NCI-H1417 (cell line): ENCODE measurements around the gene CCDC157.
"Not testable (repeated sequence)": the region's sequence is repeated elsewhere in the genome, so short reads cannot be mapped to it uniquely, and the experiment has no call there.

Experiments
- DNase-seq, 3 experiments: peaks; one replicate each; lab custom pipeline; 2025; lab: John Stamatoyannopoulos, UW

The CCDC157 gene

DNA sequence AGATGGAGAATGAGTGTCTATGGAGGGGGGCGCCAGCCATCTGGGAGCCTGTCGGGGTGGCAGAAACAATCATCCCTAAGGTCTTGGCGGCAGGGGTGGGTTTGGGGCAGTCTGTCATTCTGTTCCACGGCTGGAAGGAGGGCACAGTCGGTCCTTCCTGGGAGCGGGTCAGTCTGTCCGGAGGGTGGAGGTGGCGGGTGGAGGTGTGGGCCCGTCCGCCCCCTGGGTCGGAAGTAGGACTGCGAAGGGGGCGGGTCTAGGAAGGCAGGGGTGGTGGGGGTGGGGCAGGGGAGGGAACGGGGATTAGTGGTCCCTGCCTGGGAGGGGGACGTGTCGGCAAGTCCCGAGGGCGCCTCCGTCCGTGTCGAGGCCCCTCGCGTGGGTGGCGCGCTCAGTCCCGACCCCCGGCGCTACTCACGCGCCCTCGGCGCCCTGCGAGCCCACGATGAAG, 30.5 kb upstream of the CCDC157 start:
- peak in 1 of 3 experiments; percentile 38 for DNase-seq

DNA sequence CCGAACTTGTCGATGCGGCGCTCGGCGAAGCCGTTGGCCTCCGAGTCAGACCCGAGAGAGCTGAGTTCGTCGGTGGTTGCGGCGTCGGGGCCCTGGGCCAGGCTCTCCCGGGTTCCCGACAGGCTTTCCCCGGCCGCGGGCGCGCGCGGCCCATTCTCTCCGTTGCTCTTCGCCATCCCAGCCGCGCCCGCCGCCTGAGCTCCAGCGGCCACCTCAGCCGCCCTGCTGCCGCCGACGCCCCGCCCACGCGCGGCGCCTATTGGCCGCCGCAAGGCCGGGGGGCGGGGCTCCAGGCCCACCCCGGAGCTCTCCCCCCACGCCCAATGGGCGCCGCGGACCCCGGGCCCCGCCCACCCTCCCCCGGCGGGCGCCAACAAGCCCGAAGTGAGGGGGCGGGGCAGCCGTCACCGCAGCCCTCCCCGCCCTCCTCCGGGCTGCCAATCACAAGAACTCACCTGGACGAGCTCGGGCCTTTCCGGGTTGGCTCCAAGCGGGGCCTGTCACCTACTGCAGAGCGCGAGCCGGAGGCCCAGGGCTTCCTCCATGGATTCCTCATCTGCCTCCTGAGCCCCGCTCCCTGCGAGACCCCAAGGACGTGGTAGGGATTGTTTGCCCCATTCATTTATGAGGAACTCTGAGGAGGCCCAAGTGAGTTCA, 30.0 kb upstream of the CCDC157 start, which contains the start of gene TBC1D10A:
TBC1D10A (minus strand) TSS at position 236 of the 657 bp plus-strand sequence; CDS start at position 176, 60 bp downstream.
- peak; percentile 90 to 92 (median 90) for DNase-seq

DNA sequence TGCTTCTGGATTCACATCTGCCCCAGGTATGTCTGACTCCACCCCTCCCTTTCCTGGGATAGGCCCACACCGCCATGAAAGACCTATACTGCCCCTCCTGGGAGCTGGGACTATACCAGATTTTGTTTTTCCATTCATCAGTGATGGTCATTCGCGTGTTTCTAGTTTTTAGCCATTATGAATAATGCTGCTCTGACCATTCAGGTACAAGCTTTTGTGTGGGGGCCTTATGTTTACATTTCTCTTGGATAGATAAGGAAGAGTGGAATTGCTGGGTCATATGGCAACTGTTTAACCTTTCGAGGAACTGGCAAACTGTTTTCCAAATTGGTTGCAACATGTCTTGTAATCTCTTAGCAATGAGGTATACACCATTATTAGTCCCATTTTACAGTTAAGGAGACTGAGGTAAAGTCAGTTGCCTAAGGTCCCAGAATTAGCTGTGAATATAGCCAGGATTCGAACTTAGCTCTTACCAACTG, 28.9 kb upstream of the CCDC157 start:
- no peak for DNase-seq

DNA sequence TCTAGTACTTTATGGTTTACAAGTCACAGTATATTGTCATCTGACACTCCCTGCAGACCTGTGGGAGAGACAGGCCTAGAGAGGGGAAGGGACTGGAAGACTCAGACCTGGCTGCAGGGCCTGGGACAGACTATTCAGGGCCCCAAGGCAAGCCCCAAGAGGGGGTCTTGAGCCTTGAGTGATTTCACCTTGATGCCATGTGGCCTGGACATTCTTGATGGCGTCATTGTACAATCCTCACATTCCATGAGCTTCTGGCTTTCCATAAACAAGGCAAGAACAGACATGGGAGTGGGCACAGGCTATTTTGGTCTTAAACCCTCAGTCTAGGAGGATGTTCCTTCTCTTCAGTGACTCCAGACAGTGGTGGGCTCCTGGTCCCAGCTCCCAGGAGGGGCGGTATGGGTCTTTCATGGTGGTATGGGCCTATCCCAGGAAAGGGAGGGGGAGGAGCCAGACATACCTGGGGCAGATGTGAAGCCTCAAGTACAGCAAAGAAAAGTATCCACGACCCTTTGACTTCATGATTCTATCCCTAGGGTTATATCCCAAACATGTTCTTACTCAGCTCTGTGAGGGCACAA, 28.2 kb upstream of the CCDC157 start:
- DNase-seq, result no peak

DNA sequence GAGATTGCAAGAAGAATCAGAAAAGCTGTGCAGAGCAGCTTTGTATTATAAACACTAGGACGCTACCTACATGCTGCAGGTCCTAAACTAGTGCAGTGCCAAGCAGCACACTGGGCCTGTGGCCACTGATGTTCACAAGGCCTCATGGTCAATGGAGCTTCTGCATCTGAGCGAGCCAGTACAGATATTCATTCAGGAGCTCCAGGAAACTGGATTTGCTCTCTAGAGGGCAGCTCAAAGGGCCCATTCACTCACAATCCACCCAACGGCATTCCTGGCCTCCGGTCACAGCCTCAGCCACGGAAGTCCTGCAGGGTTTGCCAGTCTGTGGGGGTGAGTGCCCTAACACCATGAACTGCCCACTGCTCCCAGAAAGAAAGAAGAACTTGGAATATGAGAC, 24.3 kb upstream of the CCDC157 start:
- no peak for DNase-seq

DNA sequence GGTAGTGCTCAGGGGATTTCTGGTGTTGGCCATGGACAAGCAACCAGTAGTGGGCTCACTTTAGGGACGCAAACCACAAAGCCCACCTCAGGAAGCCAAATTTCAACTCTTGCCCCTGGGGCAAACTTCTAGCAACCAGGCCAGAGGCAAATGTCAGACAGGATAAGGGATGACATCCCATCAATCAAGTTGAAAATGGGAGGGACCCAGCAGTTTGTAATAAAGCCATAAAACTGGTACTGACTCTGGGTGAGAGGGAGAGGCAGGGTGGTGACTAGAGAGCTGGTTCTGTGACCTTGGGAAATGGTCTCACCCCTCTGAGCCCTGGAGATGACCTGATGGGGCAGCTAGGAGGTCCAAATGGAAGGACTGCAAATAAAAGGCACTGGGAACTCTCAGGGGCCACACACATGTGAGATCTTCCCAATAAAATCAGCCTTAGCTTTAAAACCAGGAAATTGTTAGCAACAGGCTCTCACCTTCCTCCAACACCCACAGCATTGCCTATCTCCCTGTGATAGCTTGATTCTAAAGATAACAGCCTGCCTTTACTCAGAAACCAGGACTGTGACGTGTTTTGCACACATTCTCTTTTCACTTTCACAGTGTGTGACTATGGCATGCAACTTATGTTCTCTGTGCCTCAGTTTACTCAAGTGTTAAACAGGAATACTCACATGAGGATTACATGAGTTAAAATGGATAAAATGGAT, 23.7 kb upstream of the CCDC157 start:
- DNase-seq, result no peak

DNA sequence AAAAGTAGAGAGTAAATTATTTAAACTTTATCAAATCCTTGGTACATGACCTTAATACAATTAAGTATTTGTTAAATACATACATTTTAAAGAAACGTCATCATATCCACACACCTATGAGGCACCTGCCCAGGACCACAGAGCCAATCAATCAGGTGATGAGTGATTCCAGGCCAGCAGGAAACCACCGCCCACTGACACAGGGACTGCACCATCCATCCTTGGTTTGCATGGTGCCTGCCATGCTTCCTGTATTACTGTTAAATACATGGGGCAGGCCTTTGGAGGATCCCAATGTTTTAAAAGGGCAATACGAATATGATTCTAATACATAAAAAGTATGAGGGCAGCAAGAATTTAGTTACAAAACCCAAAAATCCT, 23.1 kb upstream of the CCDC157 start:
- DNase-seq, result no peak

DNA sequence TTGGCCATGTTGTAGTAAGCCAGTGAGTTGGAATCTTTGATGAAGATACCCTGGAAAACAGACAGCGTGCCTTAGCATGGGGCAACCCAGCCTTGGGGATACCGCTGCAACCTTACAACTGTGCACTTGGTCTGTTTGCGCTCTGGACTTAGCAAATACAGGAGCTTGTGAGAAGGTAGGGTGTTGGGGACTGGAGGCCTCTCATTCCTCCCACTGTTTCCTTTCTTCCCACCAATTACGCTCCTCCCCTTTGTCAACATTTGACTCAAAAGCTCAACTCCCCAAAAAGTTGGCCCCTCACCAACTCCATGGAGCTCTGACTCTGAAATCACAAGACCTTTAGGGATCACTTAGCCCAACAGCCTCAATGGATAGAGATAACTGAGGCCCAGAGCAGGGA, 22.2 kb upstream of the CCDC157 start:
- DNase-seq, result no peak

DNA sequence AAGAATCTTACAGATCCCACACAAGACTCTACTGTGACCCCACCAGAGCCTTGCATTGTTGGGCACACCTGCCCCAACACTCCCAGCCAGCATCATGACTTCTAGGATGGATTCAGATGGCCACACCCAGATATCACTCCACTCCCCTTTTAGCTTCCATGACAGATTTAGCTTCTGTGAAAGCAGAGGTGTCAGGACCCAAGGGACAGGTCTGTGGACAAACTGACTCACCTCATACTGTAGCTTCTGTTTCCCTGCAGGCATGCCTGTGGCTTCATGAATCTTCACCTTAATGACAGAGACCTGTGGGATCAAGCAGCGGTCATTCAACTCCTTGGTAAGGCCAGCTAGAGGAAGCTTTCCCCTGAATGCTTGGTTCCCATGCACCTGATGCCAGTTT, 21.6 kb upstream of the CCDC157 start:
- DNase-seq, result no peak

DNA sequence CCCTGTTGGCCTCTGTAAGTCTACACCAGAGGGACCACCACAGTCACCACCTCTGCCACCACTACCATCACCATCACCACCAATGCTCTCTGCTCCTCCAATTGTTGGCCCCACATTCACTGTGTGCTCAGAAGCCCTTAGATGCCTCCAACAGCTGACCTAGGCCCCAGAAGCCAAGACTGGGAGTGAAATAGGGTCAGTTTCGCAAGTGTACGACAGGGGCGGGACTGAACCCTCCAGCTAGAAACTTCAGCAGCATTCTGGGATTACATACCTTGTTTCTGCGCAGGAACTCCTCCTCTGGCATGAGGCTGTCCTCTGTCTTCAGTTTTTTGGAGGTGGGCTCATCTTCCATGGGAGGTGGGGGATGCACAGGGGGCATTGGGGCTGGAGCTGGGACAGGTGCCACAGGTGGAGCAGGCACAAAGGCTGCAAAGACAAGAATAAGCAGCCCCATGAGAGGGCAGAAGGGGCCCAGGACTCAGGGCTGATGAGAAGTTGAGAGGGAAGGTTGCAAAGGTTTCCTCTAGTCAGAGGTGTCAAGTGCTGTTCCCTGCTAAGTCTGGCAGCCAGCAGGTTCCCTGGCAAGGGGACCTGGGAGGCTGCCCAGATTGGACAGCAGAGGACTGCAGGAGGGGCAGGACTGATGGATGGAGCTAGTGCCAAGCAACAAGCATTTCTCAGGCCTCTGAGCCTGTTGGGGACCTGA, 19.9 kb upstream of the CCDC157 start:
- no peak for DNase-seq

DNA sequence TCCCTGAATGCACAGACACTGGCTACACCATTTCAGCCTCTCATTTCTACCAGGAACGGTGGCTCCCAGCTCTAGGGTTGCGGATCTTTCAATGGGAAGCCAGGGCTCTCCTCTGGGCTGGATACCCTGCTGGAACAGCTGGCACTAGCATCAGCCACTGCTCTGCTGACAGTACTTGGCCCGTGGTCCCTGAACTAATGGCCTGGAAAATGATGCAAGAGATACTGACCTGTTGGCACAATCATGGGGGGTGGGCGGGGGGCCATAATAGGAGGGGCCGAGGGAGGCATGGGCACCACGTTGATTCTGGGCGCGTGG, 19.4 kb upstream of the CCDC157 start:
- no peak for DNase-seq

DNA sequence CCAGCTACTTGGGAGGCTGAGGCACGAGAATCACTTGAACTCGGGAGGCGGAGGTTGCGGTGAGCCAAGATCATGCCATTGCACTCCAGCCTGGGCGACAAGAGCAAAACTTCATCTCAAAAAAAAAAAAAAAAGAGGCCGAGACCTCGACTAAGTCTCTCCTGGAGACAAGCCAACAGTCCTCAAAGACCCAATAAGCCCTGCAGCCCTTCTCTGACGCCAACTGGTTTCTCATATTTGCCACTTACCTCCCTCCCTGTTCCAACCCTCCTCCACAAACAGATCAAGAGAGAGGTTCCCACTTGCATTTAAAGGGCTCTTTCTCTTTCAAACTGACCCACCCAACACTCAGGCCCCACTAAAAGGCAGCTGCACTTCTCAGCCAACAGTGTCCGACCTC, 18.5 kb upstream of the CCDC157 start:
- not testable (repeated sequence) for DNase-seq

DNA sequence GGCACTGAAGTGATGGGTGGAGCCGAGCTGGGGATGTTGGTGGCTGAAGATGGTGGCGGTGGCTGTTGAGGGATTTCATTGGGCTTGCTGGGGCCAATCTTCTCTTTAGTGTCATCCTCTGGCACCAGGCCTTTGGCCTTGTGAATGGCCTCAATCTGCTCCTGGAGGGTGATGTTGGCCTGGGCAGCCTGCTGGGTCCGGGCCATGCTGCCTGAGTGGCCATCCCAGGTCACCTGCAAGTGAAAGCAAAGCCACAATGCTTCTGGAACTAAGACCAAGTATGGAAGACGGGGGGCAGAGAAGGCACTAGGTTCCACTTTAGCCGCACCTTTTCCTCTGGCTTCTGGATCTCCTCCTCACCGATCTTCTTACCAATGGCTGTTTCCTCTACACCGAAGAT, 18.0 kb upstream of the CCDC157 start:
- no peak for DNase-seq

DNA sequence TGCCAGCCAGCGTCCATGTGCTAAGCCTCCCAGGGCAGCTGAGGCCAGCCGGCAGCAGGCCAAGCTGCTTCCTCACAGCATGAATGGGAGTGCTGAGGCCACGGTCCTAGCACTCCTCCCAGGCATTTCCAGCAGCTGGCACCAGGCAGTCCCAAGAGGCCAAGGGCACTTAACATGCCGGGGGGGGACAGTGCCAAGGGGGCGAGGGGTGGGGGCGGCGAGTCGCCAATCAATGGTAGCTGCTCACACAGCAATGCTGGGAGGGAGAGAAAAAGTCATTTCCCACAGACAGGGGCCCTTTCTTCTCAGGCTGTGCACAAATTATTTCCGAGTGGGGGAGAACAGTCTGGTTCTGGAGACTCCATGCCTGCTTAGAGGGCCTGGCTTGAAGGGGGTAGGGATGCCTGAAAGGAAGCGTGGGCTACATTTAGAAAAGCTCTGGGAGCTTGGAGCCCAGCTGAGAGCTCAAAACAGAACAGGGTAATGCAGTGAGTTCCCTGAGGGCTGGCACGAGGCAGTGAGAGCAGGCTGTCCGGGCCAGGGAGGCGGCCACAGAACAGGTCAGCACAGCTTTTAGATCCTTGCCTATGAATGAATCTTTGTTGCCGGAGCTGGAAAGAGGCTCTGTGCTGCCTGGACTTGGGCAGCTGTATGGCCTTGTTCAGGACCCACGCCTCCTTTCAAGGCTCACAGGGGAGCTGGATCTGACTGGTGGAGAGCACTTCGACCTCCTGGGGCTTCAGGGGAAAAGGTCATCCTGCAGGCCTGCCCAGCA, 15.7 kb upstream of the CCDC157 start:
- no peak for DNase-seq

DNA sequence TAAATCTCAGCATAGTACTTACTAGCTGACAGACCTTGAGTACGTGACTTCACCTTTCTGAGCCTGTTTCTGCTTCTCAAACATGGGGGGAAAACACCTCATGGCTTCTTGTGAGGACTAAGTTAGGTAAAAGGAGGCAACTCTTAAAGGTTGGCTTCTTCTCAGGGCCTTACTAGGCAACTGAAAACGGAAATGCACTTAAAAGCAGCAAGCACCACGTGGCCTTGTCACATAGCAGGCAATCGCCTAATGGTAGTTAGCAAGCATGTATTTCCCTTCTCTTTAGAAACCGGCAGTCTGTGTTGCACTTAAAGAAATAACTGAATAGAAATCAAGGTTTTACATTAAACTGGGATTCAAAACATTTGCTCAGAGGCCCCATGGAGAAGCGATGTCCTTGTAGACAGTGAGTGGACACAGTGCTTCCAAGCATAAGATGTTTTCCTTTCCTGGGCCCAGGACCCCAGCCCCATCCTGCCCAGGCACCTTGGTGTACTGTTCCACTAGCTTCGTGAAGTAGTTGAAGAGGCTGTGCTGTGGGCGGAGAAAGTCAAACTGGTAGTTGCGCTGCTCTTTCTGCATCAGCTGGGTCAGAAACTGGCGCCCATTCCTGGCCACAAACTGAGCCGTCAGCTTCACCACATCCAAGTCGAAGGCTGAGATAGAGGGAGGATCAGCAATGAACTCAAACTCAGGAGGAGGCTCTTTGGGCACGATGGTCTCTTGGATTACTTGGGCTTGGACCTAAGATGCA, 12.2 kb upstream of the CCDC157 start:
- no peak for DNase-seq

DNA sequence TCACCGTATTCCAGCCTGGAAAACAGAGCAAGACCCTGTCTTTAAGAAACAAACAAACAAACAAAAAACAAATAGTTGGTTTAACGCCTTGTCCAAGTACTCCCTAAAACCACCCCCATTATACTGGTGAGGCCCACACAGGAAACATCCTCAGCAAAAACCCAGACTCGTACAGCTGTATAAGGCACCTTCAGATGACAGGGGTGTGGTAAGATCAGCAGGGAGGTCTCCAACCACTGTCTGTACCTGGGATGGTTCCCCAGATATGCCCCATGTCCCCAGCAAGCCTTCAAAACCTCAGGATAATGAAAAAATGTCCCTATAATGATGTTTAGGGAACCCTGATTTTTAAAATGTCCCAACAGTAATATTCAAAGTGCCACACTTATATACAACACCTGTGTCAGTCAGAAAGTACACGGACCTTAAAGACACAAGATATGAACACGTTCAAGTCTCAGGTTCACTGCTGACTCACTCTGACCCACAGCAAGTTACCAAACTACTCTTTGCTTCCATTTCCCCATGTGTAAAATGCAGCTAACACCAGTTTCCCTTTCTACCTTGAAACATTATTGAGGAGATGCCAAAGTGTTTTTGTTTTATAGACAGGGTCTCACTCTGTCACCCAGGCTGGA, 9.4 kb upstream of the CCDC157 start:
- no peak for DNase-seq

DNA sequence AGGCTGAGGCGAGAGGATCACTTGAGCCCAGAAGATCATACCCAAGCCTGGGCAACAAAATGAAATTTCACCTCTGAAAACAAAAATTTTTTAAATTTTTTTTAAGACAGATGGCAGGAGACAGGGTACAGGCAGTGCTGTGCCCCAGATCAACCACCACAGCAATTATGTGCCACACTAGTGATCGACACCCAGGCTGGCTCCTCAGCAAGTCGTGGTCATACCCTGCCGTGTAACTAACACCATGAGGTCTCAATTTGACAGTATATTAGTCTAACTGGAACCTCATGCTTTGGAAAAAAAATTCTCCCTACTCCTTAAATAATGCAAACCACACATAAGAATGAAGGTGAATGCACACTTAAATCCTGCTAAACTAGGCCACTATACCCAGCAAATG, 8.4 kb upstream of the CCDC157 start:
- DNase-seq, result no peak

DNA sequence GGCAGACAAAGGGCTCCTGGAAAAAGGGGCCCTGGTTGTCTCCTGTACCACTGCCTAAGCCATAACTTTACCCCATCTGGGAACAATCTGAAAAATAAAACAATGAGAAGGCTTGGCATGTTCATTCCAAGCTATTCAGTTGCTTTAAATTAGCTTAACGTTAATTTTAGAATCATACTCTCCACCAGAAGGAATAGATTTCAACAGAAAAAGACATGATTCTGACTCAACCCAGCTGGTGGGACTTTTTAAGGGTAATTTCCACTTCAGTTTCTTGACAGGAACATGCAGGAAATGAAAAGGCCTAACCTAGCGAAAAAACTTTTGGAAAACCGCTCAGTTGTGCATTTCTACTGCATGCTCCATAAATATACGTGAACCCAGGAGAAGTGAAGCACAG, 8.0 kb upstream of the CCDC157 start:
- DNase-seq, result no peak

DNA sequence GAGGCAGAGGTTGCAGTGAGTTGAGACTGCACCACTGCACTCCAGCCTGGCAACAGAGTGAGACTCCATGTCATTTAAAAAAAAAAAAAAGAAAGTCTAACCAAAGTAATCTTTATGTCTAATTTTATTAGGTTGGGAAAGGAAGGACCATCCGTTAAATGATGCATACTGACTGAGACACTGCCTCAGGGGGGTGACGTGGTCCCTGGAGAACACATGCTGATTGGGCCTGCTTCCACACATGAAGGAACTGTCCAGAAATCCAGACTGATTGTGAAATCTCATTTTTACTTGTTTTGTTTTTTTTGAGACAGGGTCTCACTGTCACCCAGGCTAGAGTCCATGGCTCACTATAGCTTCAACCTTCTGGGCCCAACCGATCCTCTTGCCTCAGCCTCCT, 5.6 kb upstream of the CCDC157 start:
- no peak for DNase-seq

DNA sequence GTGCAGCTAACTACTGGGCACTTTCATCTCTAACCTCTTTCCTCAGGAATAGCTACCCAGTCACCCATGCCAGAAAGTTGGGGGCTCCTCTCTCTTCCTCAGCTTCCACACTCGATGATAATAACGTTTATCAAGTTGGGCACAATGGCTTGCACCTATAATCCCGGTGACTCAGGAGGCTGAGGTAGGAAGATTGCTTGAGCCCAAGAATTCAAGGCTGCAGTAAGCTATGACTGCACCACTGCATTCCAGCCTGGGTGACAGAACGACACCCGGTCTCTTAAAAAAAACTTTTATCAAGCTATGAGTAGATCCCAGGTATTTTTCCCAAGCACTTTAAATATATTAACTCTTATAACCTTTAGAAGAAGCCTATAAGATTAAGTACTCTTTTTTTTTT, 2.2 kb upstream of the CCDC157 start:
- DNase-seq, result no peak

DNA sequence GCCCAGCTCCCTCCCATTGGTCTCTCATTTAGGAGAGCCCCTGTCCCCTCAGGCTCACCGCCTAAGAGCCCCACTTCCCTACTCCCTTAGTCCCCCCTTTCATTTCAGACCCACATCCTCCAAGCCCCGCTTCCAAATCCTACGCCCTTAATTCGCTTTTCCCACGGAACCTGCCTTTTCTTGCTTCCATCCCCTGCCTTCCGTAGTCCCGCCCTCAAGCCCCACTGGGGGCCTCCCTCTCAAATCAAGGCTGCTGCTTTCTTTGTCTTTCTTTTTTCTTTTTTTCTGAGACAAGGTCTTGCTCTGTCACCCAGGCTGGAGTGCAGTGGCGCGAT, 396 bp downstream of the CCDC157 start:
- DNase-seq, result peak in 1 of 3 experiments; percentile 19
